H1 (cell line): ENCODE data around the gene RPS19. TPM values are rescaled to one million over a fixed set of nuclear protein-coding genes. Genes with fewer than 3 reads are reported as not detected.

Source experiments
- CTCF ChIA-PET: fragments of 300-600 bp; sonication (Branson Sonifier 250); formaldehyde crosslinking; loops from one replicate; lab custom pipeline; 2021; ENCODE audit not compliant: partially characterized antibody; lab: Charles Lee
- POLR2A ChIA-PET: fragments of 300-600 bp; sonication (Branson Sonifier 250); formaldehyde crosslinking; loops from one replicate; lab custom pipeline; 2021; ENCODE audit warnings: inconsistent platforms; ENCODE audit not compliant: partially characterized antibody; lab: Charles Lee
- DNase-seq, 2 experiments: peaks; one replicate each; pipeline versions ENCODE4 v3.0.0 to v3.0.0-alpha.2; 2010 to 2022; ENCODE audit warnings: low spot score in 2 of 2, low read depth in 1 of 2, mixed read lengths in 1 of 2
- FAIRE-seq: peaks from 2 replicates; lab custom pipeline; 2011; peaks lifted over from hg19 to GRCh38; lab: Jason Lieb, UNC
- H2AFZ ChIP-seq: 2 replicates; pipeline ENCODE4 v1.8.1; 2012; ENCODE audit warnings: low read length, inconsistent platforms
- H2AK5ac ChIP-seq: 2 replicates; pipeline ENCODE4 v1.6.1; 2013; ENCODE audit warnings: low read depth, low read length
- H2BK120ac ChIP-seq: replicated peaks from 2 replicates; pipeline ENCODE3; 2013; ENCODE audit warnings: low read depth, low read length, inconsistent platforms
- H2BK12ac ChIP-seq: 2 replicates; pipeline ENCODE4 v1.6.1; 2013; ENCODE audit warnings: low read depth, low read length
- H2BK15ac ChIP-seq: 2 replicates; pipeline ENCODE4 v1.6.1; 2013; ENCODE audit warnings: low read length
- H2BK20ac ChIP-seq: 2 replicates; pipeline ENCODE4 v1.6.1; 2013; ENCODE audit warnings: low read length
- H2BK5ac ChIP-seq: 2 replicates; pipeline ENCODE4 v1.6.1; 2013; ENCODE audit warnings: low read depth, low read length
- H3K14ac ChIP-seq: 2 replicates; pipeline ENCODE4 v1.6.1; 2013; ENCODE audit warnings: inconsistent platforms; ENCODE audit not compliant: insufficient read length
- H3K18ac ChIP-seq: 2 replicates; pipeline ENCODE4 v1.6.1; 2013; ENCODE audit warnings: low read length; ENCODE audit errors: extremely low read depth
- H3K23ac ChIP-seq: 2 replicates; pipeline ENCODE4 v1.6.1; 2013; ENCODE audit warnings: inconsistent platforms; ENCODE audit not compliant: insufficient read length
- H3K23me2 ChIP-seq: 2 replicates; pipeline ENCODE4 v1.6.1; 2013; ENCODE audit warnings: low read depth, low read length
- H3K27ac ChIP-seq: 2 replicates; pipeline ENCODE4 v1.6.1; 2011; ENCODE audit warnings: low read depth, low read length, inconsistent platforms
- H3K27me3 ChIP-seq, 4 experiments: replicated peaks in 1 of 4; 1 replicate in 1 of 4; 2 replicates in 3 of 4; pipeline versions ENCODE4 v1.6.1 to v1.8.1; 2011 to 2013; ENCODE audit warnings: low read length in 3 of 4, mild to moderate bottlenecking in 3 of 4, inconsistent platforms in 2 of 4, mixed read lengths in 2 of 4, moderate library complexity in 1 of 4; ENCODE audit not compliant: control insufficient read depth in 3 of 4, insufficient read depth in 3 of 4; ENCODE audit errors: extremely low read depth in 1 of 4
- H3K36me3 ChIP-seq, 4 experiments: 2 replicates each; pipeline versions ENCODE4 v1.6.1 to v1.8.1; 2011 to 2013; ENCODE audit warnings: mild to moderate bottlenecking in 4 of 4, low read length in 3 of 4, moderate library complexity in 2 of 4, control low read depth in 1 of 4, inconsistent platforms in 1 of 4; ENCODE audit not compliant: insufficient read depth in 4 of 4, control insufficient read depth in 2 of 4
- H3K4ac ChIP-seq: replicated peaks from 2 replicates; pipeline ENCODE3; 2013; ENCODE audit warnings: low read length, low read depth, mixed read lengths, inconsistent platforms; ENCODE audit not compliant: insufficient read length
- H3K4me1 ChIP-seq, 4 experiments: replicated peaks in 1 of 4; 1 replicate in 1 of 4; 2 replicates in 3 of 4; pipeline versions ENCODE4 v1.6.1 to v1.8.1; 2011 to 2013; ENCODE audit warnings: low read length in 3 of 4, inconsistent platforms in 2 of 4, mixed read lengths in 1 of 4; ENCODE audit not compliant: insufficient read depth in 4 of 4, control insufficient read depth in 3 of 4
- H3K4me2 ChIP-seq, 2 experiments: 2 replicates each; pipeline versions ENCODE4 v1.6.1 to v1.8.1; 2011 to 2013; ENCODE audit warnings: low read depth in 2 of 2, low read length in 2 of 2, control low read depth in 1 of 2, inconsistent platforms in 1 of 2, mild to moderate bottlenecking in 1 of 2; ENCODE audit not compliant: insufficient read depth in 1 of 2
- H3K4me3 ChIP-seq, 4 experiments: fragments of 200-600, 300-600 bp in 1 of 4; sonication (generic), shearing (Covaris generic), sonication (Bioruptor Twin) in 1 of 4; 2 replicates each; pipeline versions ENCODE4 v1.5.1 to v1.8.1; 2011 to 2016; ENCODE audit warnings: low read length in 4 of 4, low read depth in 3 of 4, control low read depth in 2 of 4, inconsistent platforms in 2 of 4, mild to moderate bottlenecking in 2 of 4, mixed read lengths in 1 of 4, moderate library complexity in 1 of 4; ENCODE audit not compliant: insufficient read depth in 2 of 4; ENCODE audit errors: extremely low read depth in 1 of 4
- H3K56ac ChIP-seq: replicated peaks from 2 replicates; pipeline ENCODE3; 2013; ENCODE audit warnings: low read depth, mild to moderate bottlenecking, mixed read lengths, low read length, inconsistent platforms; ENCODE audit not compliant: insufficient read length
- H3K79me1 ChIP-seq: 2 replicates; pipeline ENCODE4 v1.6.1; 2013; ENCODE audit warnings: low read depth, low read length, control low read depth
- H3K79me2 ChIP-seq, 2 experiments: 2 replicates each; pipeline versions ENCODE4 v1.6.1 to v1.8.1; 2012 to 2013; ENCODE audit warnings: low read length in 2 of 2, mild to moderate bottlenecking in 2 of 2, inconsistent platforms in 1 of 2; ENCODE audit not compliant: insufficient read depth in 2 of 2, control insufficient read depth in 1 of 2
- H3K9ac ChIP-seq, 4 experiments: replicated peaks in 1 of 4; 1 replicate in 1 of 4; 2 replicates in 3 of 4; pipeline versions ENCODE4 v1.6.1 to v1.8.1; 2011 to 2013; ENCODE audit warnings: low read depth in 3 of 4, low read length in 3 of 4, control low read depth in 2 of 4, mild to moderate bottlenecking in 2 of 4, moderate library complexity in 2 of 4, inconsistent platforms in 1 of 4; ENCODE audit errors: extremely low read depth in 1 of 4
- H3K9me3 ChIP-seq, 2 experiments: 2 replicates each; pipeline versions ENCODE4 v1.6.1 to v1.8.1; 2012 to 2013; ENCODE audit warnings: mild to moderate bottlenecking in 2 of 2, moderate library complexity in 2 of 2, control low read depth in 1 of 2, inconsistent platforms in 1 of 2, low read depth in 1 of 2, low read length in 1 of 2, mixed read lengths in 1 of 2; ENCODE audit not compliant: insufficient read depth in 2 of 2
- H4K20me1 ChIP-seq, 2 experiments: replicated peaks in 1 of 2; 2 replicates each; pipeline versions ENCODE3 to v1.8.1; 2011 to 2013; ENCODE audit warnings: inconsistent platforms in 2 of 2, low read length in 2 of 2, mild to moderate bottlenecking in 1 of 2; ENCODE audit not compliant: insufficient read depth in 2 of 2, control insufficient read depth in 1 of 2
- H4K5ac ChIP-seq: 2 replicates; pipeline ENCODE4 v1.6.1; 2013; ENCODE audit warnings: low read length, low read depth, mixed read lengths, inconsistent platforms; ENCODE audit not compliant: insufficient read length
- H4K8ac ChIP-seq: 2 replicates; pipeline ENCODE4 v1.8.0; 2013; ENCODE audit warnings: mild to moderate bottlenecking, moderate library complexity, low read length, inconsistent platforms; ENCODE audit not compliant: insufficient read depth; ENCODE audit errors: extremely low read depth
- H4K91ac ChIP-seq: replicated peaks from 2 replicates; pipeline ENCODE3; 2013; ENCODE audit warnings: low read length, mixed read lengths, inconsistent platforms; ENCODE audit not compliant: insufficient read length
- CHD1 ChIP-seq: IDR thresholded peaks from 2 replicates; pipeline ENCODE4 v1.6.1; 2012; ENCODE audit warnings: low read depth, low read length, improper control_type of control experiment
- CHD2 ChIP-seq: IDR thresholded peaks from 2 replicates; pipeline ENCODE4 v1.6.1; 2012; ENCODE audit warnings: low read length, improper control_type of control experiment
- EZH2 ChIP-seq: fragments of 200-600 bp; sonication (generic); IDR thresholded peaks from 2 replicates; pipeline ENCODE4 v1.7.1; 2012; ENCODE audit warnings: low read depth, mild to moderate bottlenecking, moderate library complexity, low read length, inconsistent platforms; ENCODE audit not compliant: severe bottlenecking
- HDAC6 ChIP-seq: IDR thresholded peaks from one replicate; pipeline ENCODE4 v1.7.1; 2012; ENCODE audit warnings: low read depth, mild to moderate bottlenecking, inconsistent platforms, low read length, moderate library complexity
- NANOG ChIP-seq: IDR thresholded peaks from 2 replicates; pipeline ENCODE4 v1.6.1; 2011; ENCODE audit warnings: low read length, low read depth, mild to moderate bottlenecking, inconsistent platforms; ENCODE audit not compliant: insufficient read depth, poor library complexity, severe bottlenecking
- NRF1 ChIP-seq: IDR thresholded peaks from 2 replicates; pipeline ENCODE4 v1.6.1; 2011; ENCODE audit warnings: mild to moderate bottlenecking, low read depth, low read length, improper control_type of control experiment
- POLR2A ChIP-seq, 2 experiments: IDR thresholded peaks; 1 replicate in 1 of 2; 2 replicates in 1 of 2; pipeline ENCODE4 v1.6.1; 2011; ENCODE audit warnings: low read depth in 2 of 2, low read length in 2 of 2, mild to moderate bottlenecking in 2 of 2; ENCODE audit errors: control extremely low read depth in 1 of 2
- POLR2AphosphoS5 ChIP-seq: IDR thresholded peaks from 2 replicates; pipeline ENCODE4 v1.6.1; 2011; ENCODE audit warnings: low read depth, low read length
- RXRA ChIP-seq: IDR thresholded peaks from 2 replicates; pipeline ENCODE4 v1.6.1; 2011; ENCODE audit warnings: low read depth, mild to moderate bottlenecking, low read length, moderate library complexity; ENCODE audit not compliant: insufficient read depth
- SP1 ChIP-seq: IDR thresholded peaks from 2 replicates; pipeline ENCODE4 v1.6.1; 2011; ENCODE audit warnings: low read depth, low read length
- SP4 ChIP-seq: IDR thresholded peaks from 2 replicates; pipeline ENCODE4 v1.6.1; 2012; ENCODE audit warnings: low read length, inconsistent platforms
- TCF12 ChIP-seq: IDR thresholded peaks from 2 replicates; pipeline ENCODE4 v1.6.1; 2011; ENCODE audit warnings: low read depth, mild to moderate bottlenecking, low read length
- WGBS, 2 experiments: shearing (Covaris generic) in 1 of 2; methylation state at CpG; one replicate each; pipeline versions ENCODE4 v1.1.6 to v1.1.7; 2013 to 2015; ENCODE audit warnings: low lambda C conversion rate in 2 of 2, mixed read lengths in 2 of 2, inconsistent platforms in 1 of 2, low coverage in 1 of 2, missing lambda C conversion rate in 1 of 2; ENCODE audit not compliant: insufficient replicate concordance in 2 of 2, insufficient coverage in 1 of 2, insufficient read length in 1 of 2; ENCODE audit errors: extremely low coverage in 1 of 2, missing lambda C conversion rate in 1 of 2; 5-methylcytosine and 5-hydroxymethylcytosine counted together
- polyA plus RNA-seq, 7 experiments: library from polyadenylated mRNA; depleted of rRNA in 3 of 7; stranded (reverse) in 5 of 7; unstranded in 2 of 7; fragments of >200 nt in 5 of 7; fragments of 200-250 nt in 2 of 7; gene quantifications; 1 replicate in 5 of 7; 2 replicates in 1 of 7; 4 replicates in 1 of 7; pipeline versions ENCODE4 v1.2.1 to v1.2.3, GENCODE V29; 2011 to 2013; ENCODE audit warnings: missing spikeins in 2 of 7, mixed read lengths in 2 of 7
- total RNA-seq: library from RNA; stranded (reverse); fragmentation: NEBNext Ultra II Directional; extraction: Animal tissue kit (Norgen Biotek cat#: 25700); gene quantifications from 2 replicates; pipeline ENCODE4 v1.2.1, GENCODE V29; 2021

The RPS19 gene
- total and polyA plus RNA-seq, 2 of the 8 experiments (the other 6 are each of a cell fraction or from before 2014, with no cell fraction given): 2,817 to 5,751 TPM

- FAIRE-seq: no peak
- H2BK12ac ChIP-seq: no peak overlapping the region
- no peak overlapping the region for H4K5ac ChIP-seq
- H3K56ac ChIP-seq: no peak overlapping the region
- no peak overlapping the region for H2BK15ac ChIP-seq
- ChIA-PET CTCF (interaction anchor here (0.9 to 5.0 kb wide), 20 partner anchors 8 to 212 kb away, joined by 3 to 37 read pairs (median 8); partner anchors contain the start of genes ERFL, RABAC1 and RPS19), POLR2A (interaction anchor here (0.7 to 13.9 kb wide), 21 partner anchors 7 to 480 kb away, joined by 3 to 298 read pairs (median 9); partner anchors contain the start of genes ARHGEF1, ERFL, RABAC1 and RPS19)
- H3K23me2 ChIP-seq: no peaks in the 10 kb centered on the region
- H4K20me1 ChIP-seq: peaks cover 23 to 28% of the 10 kb centered on the region in 2 experiments
- no peak for DNase-seq
- WGBS, 2 experiments: 85% methylated on average over 12 of the region's 12 CpGs; no CpG with 5 or more reads in 1 of the 2 experiments
- no peak overlapping the region for H2AK5ac ChIP-seq
- no peak overlapping the region for H3K4me2 ChIP-seq
- no peak overlapping the region for H2BK5ac ChIP-seq
- no peak overlapping the region for H2AFZ ChIP-seq
- H3K79me1 ChIP-seq: peaks cover 5% of the 10 kb centered on the region
- peaks cover 0 to 9% of the 10 kb centered on the region in 2 experiments; a peak in 1 of 4 replicates for H3K79me2 ChIP-seq
- H3K27me3 ChIP-seq: no peaks in the 10 kb centered on the region
- 0 out of 2 replicates have a peak overlapping the region, but pooled peaks have one; percentile 41 for H3K27ac ChIP-seq
- H3K4ac ChIP-seq: no peak overlapping the region
- peaks cover 0 to 2% (median under 1%) of the 10 kb centered on the region in 4 experiments; a peak in 3 of 7 replicates for H3K4me1 ChIP-seq
- H4K8ac ChIP-seq: no peak overlapping the region
- H3K4me3 ChIP-seq: no peak overlapping the region
- no peak overlapping the region for H4K91ac ChIP-seq
- no peak overlapping the region for H3K23ac ChIP-seq
- no peak overlapping the region for H2BK120ac ChIP-seq
- H3K18ac ChIP-seq: no peak overlapping the region
- no peak for TF ChIP-seq TCF12
- TF ChIP-seq NRF1: no peak
- no peak for TF ChIP-seq EZH2
- TF ChIP-seq SP4: no peak
- TF ChIP-seq POLR2AphosphoS5: peak; percentile 74
- TF ChIP-seq RXRA: no peak
- no peak for TF ChIP-seq CHD2
- no peak for TF ChIP-seq HDAC6
- TF ChIP-seq SP1: no peak
- no peak for TF ChIP-seq NANOG
- TF ChIP-seq POLR2A (IDR thresholded peaks at IDR 0.05; ENCODE audit: control extremely low read depth in 1 of 2, low read depth in 2 of 2, low read length in 2 of 2): peak in 1 of 2 experiments; percentile 31; a peak in 2 of 3 replicates
- no peak for TF ChIP-seq CHD1
- H2BK20ac ChIP-seq: no peak overlapping the region
- no peaks in the 10 kb centered on the region for H3K9me3 ChIP-seq
- no peak overlapping the region for H3K9ac ChIP-seq
- no peak overlapping the region for H3K14ac ChIP-seq
- peaks cover 21 to 48% (median 39%) of the 10 kb centered on the region in 4 experiments for H3K36me3 ChIP-seq
Observed at GRCh38 chr19:41872384-41872774, 12.3 kb downstream of the RPS19 start.
